Suprapubic skin (tissue), 4 donors: ENCODE measurements around the gene HBP1. TPM values are rescaled to one million over a fixed set of nuclear protein-coding genes. Genes with fewer than 3 reads are reported as not detected.

ENCODE experiments used
- DNase-seq, 2 donors: peaks; one replicate each; pipeline ENCODE4 v3.0.0-alpha.2; 2019; ENCODE audit warnings: low spot score in 2 of 2
- H3K27ac ChIP-seq: fragments of 200-600 bp; sonication (generic); one replicate; pipeline ENCODE4 v1.5.1; 2019
- H3K27me3 ChIP-seq: fragments of 200-600 bp; sonication (generic); one replicate; pipeline ENCODE4 v1.5.1; 2019
- H3K36me3 ChIP-seq: fragments of 200-600 bp; sonication (generic); one replicate; pipeline ENCODE4 v1.5.1; 2019
- H3K4me1 ChIP-seq: fragments of 200-600 bp; sonication (generic); one replicate; pipeline ENCODE4 v1.5.1; 2019
- H3K4me3 ChIP-seq: fragments of 200-600 bp; sonication (generic); one replicate; pipeline ENCODE4 v1.5.1; 2019; ENCODE audit warnings: mild to moderate bottlenecking
- H3K9me3 ChIP-seq: fragments of 200-600 bp; sonication (generic); one replicate; pipeline ENCODE4 v1.5.1; 2019
- CTCF ChIP-seq, 2 donors: fragments of 200-600 bp in 1 of 2; fragments of 450-650 bp in 1 of 2; sonication (generic) in 1 of 2; IDR thresholded peaks; one replicate each; pipeline ENCODE4 v1.5.1; 2016 to 2019; ENCODE audit warnings: antibody characterized with exemption in 2 of 2, mild to moderate bottlenecking in 1 of 2, moderate library complexity in 1 of 2
- EP300 ChIP-seq: sonication (generic); formaldehyde crosslinking; IDR thresholded peaks from one replicate; pipeline ENCODE4 v1.6.1; 2017; ENCODE audit warnings: antibody characterized with exemption
- POLR2A ChIP-seq, 2 donors: fragments of 450-650 bp; IDR thresholded peaks; one replicate each; pipeline ENCODE4 v1.6.1; 2017; ENCODE audit warnings: antibody characterized with exemption in 2 of 2, mild to moderate bottlenecking in 2 of 2, moderate library complexity in 2 of 2
- POLR2AphosphoS5 ChIP-seq, 3 donors: sonication (generic); formaldehyde crosslinking; IDR thresholded peaks; one replicate each; pipeline ENCODE4 v1.6.1; 2017; ENCODE audit warnings: antibody characterized with exemption in 3 of 3
- WGBS: methylation state at CpG from one replicate; pipeline ENCODE4 v1.1.5; 2018; 5-methylcytosine and 5-hydroxymethylcytosine counted together
- total RNA-seq, 4 donors: library from RNA; depleted of rRNA; stranded (reverse); fragments of >200 nt; gene quantifications; one replicate each; pipeline ENCODE4 v1.1.0, GENCODE V29; 2016

The HBP1 gene
- total RNA-seq, 4 donors from 2014 or later: 101 to 207 (median 138) TPM

GRCh38 chr7:107230334-107230733, 61.5 kb downstream of the HBP1 start:
- Histone ChIP-seq H3K27me3 (no peaks in the 10 kb centered on the region), H3K4me3 (no peak overlapping the region), H3K27ac (no peak overlapping the region), H3K9me3 (no peaks in the 10 kb centered on the region), H3K4me1 (peaks cover 3% of the 10 kb centered on the region), H3K36me3 (peaks cover 7% of the 10 kb centered on the region)
- 93% methylated on average over 3 of the region's 3 CpGs for WGBS
- TF ChIP-seq CTCF (IDR thresholded peaks at IDR 0.05) (no peak), POLR2AphosphoS5 (IDR thresholded peaks at IDR 0.05) (no peak), POLR2A (IDR thresholded peaks at IDR 0.05) (no peak), EP300 (no peak)
- DNase-seq: no peak

- no peaks in the 10 kb centered on the region for H3K27me3 ChIP-seq
- no peaks in the 10 kb centered on the region for H3K9me3 ChIP-seq
- no peak for TF ChIP-seq CTCF (IDR thresholded peaks at IDR 0.05)
- TF ChIP-seq POLR2A (IDR thresholded peaks at IDR 0.05): no peak
- TF ChIP-seq EP300: no peak
- no peak for TF ChIP-seq POLR2AphosphoS5 (IDR thresholded peaks at IDR 0.05)
- no peak overlapping the region for H3K27ac ChIP-seq
- peaks cover 3% of the 10 kb centered on the region for H3K4me1 ChIP-seq
- no peaks in the 10 kb centered on the region for H3K36me3 ChIP-seq
- WGBS: 92% methylated on average over 7 of the region's 7 CpGs
- DNase-seq: no peak
- H3K4me3 ChIP-seq: no peak overlapping the region
These were observed 63.8 kb downstream of the HBP1 start for GRCh38 chr7:107232568-107233090.

- TF ChIP-seq EP300 (no peak), CTCF (IDR thresholded peaks at IDR 0.05) (no peak), POLR2AphosphoS5 (IDR thresholded peaks at IDR 0.05) (no peak), POLR2A (IDR thresholded peaks at IDR 0.05) (no peak)
- Histone ChIP-seq H3K4me1 (peaks cover 3% of the 10 kb centered on the region), H3K27me3 (no peaks in the 10 kb centered on the region), H3K27ac (no peak overlapping the region), H3K36me3 (no peaks in the 10 kb centered on the region), H3K9me3 (no peaks in the 10 kb centered on the region), H3K4me3 (no peak overlapping the region)
- no peak for DNase-seq
- WGBS: 81% methylated on average over 4 of the region's 4 CpGs
These were observed 64.4 kb downstream of the HBP1 start for GRCh38 chr7:107233174-107233573.

- H3K4me3 ChIP-seq: no peak overlapping the region
- DNase-seq: no peak
- no peaks in the 10 kb centered on the region for H3K36me3 ChIP-seq
- WGBS: 52% methylated on average over 1 of the region's 1 CpG
- no peaks in the 10 kb centered on the region for H3K9me3 ChIP-seq
- TF ChIP-seq POLR2AphosphoS5 (IDR thresholded peaks at IDR 0.05): no peak
- TF ChIP-seq EP300: no peak
- no peak for TF ChIP-seq CTCF (IDR thresholded peaks at IDR 0.05)
- TF ChIP-seq POLR2A (IDR thresholded peaks at IDR 0.05): no peak
- no peak overlapping the region for H3K27ac ChIP-seq
- no peaks in the 10 kb centered on the region for H3K27me3 ChIP-seq
- H3K4me1 ChIP-seq: peaks cover 3% of the 10 kb centered on the region
These were observed 65.2 kb downstream of the HBP1 start for GRCh38 chr7:107233981-107234380.

GRCh38 chr7:107234436-107234835, 65.6 kb downstream of the HBP1 start:
- Histone ChIP-seq H3K36me3 (no peaks in the 10 kb centered on the region), H3K4me3 (no peak overlapping the region), H3K27ac (no peak overlapping the region), H3K9me3 (no peaks in the 10 kb centered on the region), H3K4me1 (peaks cover 3% of the 10 kb centered on the region), H3K27me3 (no peaks in the 10 kb centered on the region)
- TF ChIP-seq POLR2A (IDR thresholded peaks at IDR 0.05) (no peak), EP300 (no peak), POLR2AphosphoS5 (IDR thresholded peaks at IDR 0.05) (no peak), CTCF (IDR thresholded peaks at IDR 0.05) (no peak)
- 52% methylated on average over 3 of the region's 3 CpGs for WGBS
- no peak for DNase-seq
